ENCODE results near the gene ENO3. TPM values are rescaled to one million over a fixed set of nuclear protein-coding genes. Genes with fewer than 3 reads are reported as not detected.

The ENO3 gene
- total RNA-seq, 1 donor from 2014 or later, result 25.3 TPM

DNA sequence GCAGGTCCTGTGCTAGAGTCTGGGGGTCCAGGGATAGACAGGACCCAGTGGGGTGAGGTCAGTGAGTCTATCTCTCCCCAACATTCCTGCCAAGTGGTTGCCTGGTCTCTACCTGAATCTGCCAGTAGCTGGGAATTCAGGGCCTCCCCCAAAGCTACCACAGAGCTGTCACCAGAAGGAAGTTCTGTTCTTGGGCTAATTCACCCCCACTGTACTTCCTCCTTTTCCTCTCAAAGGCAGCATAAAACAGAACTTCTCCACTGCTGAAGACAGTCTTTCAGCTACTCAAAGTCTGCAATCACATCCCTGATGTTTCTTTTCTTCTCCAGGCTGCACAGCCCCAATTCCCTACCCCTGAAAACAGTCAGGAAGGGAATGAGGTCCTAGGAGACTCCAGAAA, 27.8 kb downstream of the ENO3 start:
- H3K4me3 Mint-ChIP-seq, result no peak overlapping the region
- H3K27ac Mint-ChIP-seq, result no peak overlapping the region
- no peaks in the 10 kb centered on the region for H3K9me3 Mint-ChIP-seq
- no peak for DNase-seq (ENCODE audit: low spot score in 2 of 2, unreplicated experiment in 2 of 2)
- H3K27me3 Mint-ChIP-seq (ENCODE audit: low read depth), result no peaks in the 10 kb centered on the region
- peaks cover 19% of the 10 kb centered on the region for H3K36me3 Mint-ChIP-seq
- TF ChIP-seq, protein P1, sequence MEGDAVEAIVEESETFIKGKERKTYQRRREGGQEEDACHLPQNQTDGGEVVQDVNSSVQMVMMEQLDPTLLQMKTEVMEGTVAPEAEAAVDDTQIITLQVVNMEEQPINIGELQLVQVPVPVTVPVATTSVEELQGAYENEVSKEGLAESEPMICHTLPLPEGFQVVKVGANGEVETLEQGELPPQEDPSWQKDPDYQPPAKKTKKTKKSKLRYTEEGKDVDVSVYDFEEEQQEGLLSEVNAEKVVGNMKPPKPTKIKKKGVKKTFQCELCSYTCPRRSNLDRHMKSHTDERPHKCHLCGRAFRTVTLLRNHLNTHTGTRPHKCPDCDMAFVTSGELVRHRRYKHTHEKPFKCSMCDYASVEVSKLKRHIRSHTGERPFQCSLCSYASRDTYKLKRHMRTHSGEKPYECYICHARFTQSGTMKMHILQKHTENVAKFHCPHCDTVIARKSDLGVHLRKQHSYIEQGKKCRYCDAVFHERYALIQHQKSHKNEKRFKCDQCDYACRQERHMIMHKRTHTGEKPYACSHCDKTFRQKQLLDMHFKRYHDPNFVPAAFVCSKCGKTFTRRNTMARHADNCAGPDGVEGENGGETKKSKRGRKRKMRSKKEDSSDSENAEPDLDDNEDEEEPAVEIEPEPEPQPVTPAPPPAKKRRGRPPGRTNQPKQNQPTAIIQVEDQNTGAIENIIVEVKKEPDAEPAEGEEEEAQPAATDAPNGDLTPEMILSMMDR (IDR thresholded peaks at IDR 0.05; ENCODE audit: unreplicated experiment), result no peak
- H3K4me1 Mint-ChIP-seq, result peaks cover 10% of the 10 kb centered on the region

DNA sequence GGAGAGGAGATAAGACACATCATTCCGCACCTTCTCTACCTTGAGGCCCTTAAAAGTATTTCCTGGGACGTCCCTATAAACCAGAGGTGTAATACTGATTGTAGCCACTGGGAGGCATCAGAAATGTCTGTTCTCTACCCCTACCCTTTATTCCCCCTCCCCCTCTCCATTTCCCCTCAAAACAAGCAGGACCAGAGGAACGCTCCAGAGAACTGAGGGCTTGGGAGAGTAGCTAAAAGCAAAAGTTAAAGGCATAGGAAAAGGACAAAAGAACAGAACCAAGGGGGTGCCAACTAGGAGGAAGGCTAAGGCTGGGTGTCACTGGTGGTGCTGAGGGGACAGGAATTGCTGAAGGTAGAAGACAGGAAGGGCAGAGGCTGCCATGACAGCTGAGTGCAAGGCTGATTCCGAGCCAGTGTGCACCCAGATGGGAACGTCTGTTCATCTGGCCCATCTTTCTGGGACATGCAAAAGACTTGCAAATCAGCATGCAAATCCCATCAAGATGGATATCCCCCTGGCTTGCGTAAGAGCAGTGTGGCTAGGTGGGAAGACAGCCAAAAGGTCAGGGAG, 29.8 kb downstream of the ENO3 start:
- H3K27me3 Mint-ChIP-seq (ENCODE audit: low read depth), result no peaks in the 10 kb centered on the region
- peaks cover 8% of the 10 kb centered on the region for H3K4me1 Mint-ChIP-seq
- no peak overlapping the region for H3K4me3 Mint-ChIP-seq
- DNase-seq (ENCODE audit: low spot score in 2 of 2, unreplicated experiment in 2 of 2), result no peak
- no peaks in the 10 kb centered on the region for H3K9me3 Mint-ChIP-seq
- TF ChIP-seq, protein P1 (IDR thresholded peaks at IDR 0.05; ENCODE audit: unreplicated experiment), result peak; percentile 82
- H3K27ac Mint-ChIP-seq, result no peak overlapping the region
- peaks cover 12% of the 10 kb centered on the region for H3K36me3 Mint-ChIP-seq

DNA sequence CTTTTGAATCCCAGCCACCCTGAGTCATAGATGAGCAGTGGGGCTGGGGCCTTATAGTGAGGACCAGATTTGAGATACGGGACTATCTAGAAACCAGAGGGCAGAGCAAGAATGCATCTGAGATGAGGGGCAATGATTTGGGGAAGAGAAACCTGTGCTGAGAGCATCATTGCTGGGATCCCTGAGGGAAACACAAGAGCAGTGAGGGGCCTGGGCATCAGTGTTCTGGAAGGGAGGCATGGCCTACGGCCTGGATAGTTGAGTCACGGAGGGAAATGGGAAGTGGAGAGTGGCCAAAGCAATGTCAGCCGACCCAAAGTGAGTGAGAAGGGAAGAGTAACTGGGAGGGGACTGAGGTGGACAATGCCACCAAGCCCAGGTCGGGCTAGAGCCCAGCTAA, 31.4 kb downstream of the ENO3 start:
- Mint-ChIP-seq H3K27ac (no peak overlapping the region), H3K36me3 (peaks cover 11% of the 10 kb centered on the region), H3K27me3 (ENCODE audit: low read depth) (no peaks in the 10 kb centered on the region), H3K4me1 (peaks cover 16% of the 10 kb centered on the region), H3K9me3 (no peaks in the 10 kb centered on the region), H3K4me3 (no peak overlapping the region)
- TF ChIP-seq, protein P1 (IDR thresholded peaks at IDR 0.05; ENCODE audit: unreplicated experiment), result no peak
- no peak for DNase-seq (ENCODE audit: low spot score in 2 of 2, unreplicated experiment in 2 of 2)

DNA sequence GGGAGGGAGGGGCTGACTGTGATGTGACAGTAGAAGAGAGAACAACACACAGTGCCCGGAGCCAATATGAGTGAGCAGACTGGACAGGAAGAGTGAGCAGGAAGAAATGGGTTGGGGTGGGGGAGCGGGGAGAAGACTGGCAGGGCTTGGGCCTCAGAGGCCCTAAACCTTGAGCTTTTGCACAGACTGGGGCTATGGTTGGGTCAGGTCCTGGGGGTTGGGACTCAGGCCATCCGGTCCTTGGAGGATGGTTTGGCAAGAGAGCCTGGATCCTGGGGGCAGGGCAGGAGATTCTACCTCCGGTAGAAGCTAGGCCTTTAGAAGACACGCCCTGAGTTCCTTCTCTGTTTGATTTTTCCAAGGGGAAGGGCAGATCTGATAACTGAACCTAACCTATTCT, 35.5 kb downstream of the ENO3 start:
- DNase-seq (ENCODE audit: low spot score in 2 of 2, unreplicated experiment in 2 of 2), result no peak
- TF ChIP-seq, protein P1 (IDR thresholded peaks at IDR 0.05; ENCODE audit: unreplicated experiment), result no peak
- H3K9me3 Mint-ChIP-seq, result no peaks in the 10 kb centered on the region
- H3K4me1 Mint-ChIP-seq, result peaks cover 27% of the 10 kb centered on the region
- peaks cover 4% of the 10 kb centered on the region for H3K36me3 Mint-ChIP-seq
- peak overlapping the region; percentile 66 for H3K27ac Mint-ChIP-seq
- H3K27me3 Mint-ChIP-seq (ENCODE audit: low read depth), result no peaks in the 10 kb centered on the region
- peak overlapping the region; percentile 81 for H3K4me3 Mint-ChIP-seq

DNA sequence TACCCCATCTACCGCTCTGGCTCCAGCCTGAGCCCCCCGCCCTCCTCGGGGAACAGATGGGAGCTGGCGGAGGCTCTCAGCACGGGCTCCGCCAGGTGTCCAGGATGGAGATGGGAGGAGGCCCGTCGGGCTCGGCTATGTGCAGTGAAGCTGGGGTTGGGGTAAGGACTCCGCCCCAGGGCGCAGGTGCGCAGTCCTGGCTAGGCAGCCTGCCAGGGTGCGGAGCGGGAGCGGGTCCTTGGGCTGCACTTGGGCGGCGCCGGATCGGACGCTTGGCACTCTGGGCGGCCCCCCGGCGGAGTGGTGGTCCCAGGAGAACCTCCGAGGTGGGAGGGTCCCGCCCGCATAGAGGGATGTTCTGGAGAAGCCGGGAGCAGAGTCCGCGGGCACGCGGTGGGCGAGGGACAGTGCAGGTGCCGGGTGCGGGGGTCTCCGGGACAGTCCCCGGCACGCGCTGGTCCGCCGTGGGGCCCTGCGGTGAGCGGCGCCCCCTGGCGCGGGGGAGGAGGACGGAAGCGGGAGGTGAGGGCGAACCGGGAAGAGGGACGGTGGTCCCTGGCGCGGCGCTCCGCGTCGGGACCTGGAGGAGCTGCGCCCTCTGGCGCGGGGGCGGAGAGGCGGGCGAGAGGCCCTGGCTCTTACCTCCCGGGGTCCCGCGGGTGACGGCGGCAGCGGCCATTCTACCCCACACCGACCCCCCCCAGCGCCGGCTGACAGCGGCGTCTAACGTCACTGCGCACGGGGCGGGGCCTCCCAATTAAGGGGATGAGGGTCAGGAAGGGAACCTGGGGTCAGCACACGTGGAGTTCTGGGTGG, 36.2 kb downstream of the ENO3 start, which contains the start of gene CAMTA2:
Gene CAMTA2 (minus strand): TSS at position 725 of the 816 bp plus-strand sequence. CDS start 1,453 bp downstream, outside the sequence.
- DNase-seq (ENCODE audit: low spot score in 2 of 2, unreplicated experiment in 2 of 2), result peak; percentile 57 to 76
- Mint-ChIP-seq H3K4me3 (peak within 1 kb of the TSS; percentile 81), H3K4me1 (peaks cover 27% of the 10 kb centered on the region), H3K27me3 (ENCODE audit: low read depth) (no peaks in the 10 kb centered on the region), H3K9me3 (no peaks in the 10 kb centered on the region), H3K36me3 (peaks cover 4% of the 10 kb centered on the region), H3K27ac (peak within 1 kb of the TSS; percentile 89)
- TF ChIP-seq, protein P1 (IDR thresholded peaks at IDR 0.05; ENCODE audit: unreplicated experiment), result peak; percentile 69
